WERI-Rb-1 (cell line): Measurements from ENCODE around the gene LPGAT1.

Experiments
- DNase-seq: peaks from one replicate; pipeline ENCODE4 v3.0.0-alpha.2; 2020
- H3K27ac ChIP-seq: fragments of 250-450 bp; sonication (Bioruptor Pico); 2 replicates; pipeline ENCODE4 v1.5.1; 2020; ENCODE audit warnings: mild to moderate bottlenecking, moderate library complexity
- H3K27me3 ChIP-seq: fragments of 250-450 bp; sonication (Bioruptor Pico); 2 replicates; pipeline ENCODE4 v1.5.1; 2021; ENCODE audit warnings: mild to moderate bottlenecking, low read depth, moderate library complexity; ENCODE audit not compliant: insufficient read depth, severe bottlenecking
- H3K36me3 ChIP-seq: fragments of 250-450 bp; sonication (Bioruptor Pico); 2 replicates; pipeline ENCODE4 v1.5.1; 2020; ENCODE audit warnings: mild to moderate bottlenecking, moderate library complexity
- H3K4me3 ChIP-seq: 2 replicates; pipeline ENCODE4 v1.5.1; 2011; ENCODE audit warnings: low read depth, mild to moderate bottlenecking, control low read depth, low read length
- H3K9me3 ChIP-seq: fragments of 250-450 bp; sonication (Bioruptor Pico); 2 replicates; pipeline ENCODE4 v1.5.1; 2021; ENCODE audit warnings: mild to moderate bottlenecking, moderate library complexity; ENCODE audit not compliant: severe bottlenecking
- CTCF ChIP-seq: IDR thresholded peaks from 2 replicates; pipeline ENCODE4 v1.5.1; 2011; ENCODE audit warnings: low read depth, mild to moderate bottlenecking, control low read depth, inconsistent platforms, low read length

Gene LPGAT1

GRCh38 chr1:211842518-211842917 lies 12.0 kb upstream of the LPGAT1 start:
- no peak overlapping the region for H3K27ac ChIP-seq
- TF ChIP-seq CTCF = no peak
- no peak for DNase-seq
- no peaks in the 10 kb centered on the region for H3K27me3 ChIP-seq
- H3K4me3 ChIP-seq = no peak overlapping the region
- no peaks in the 10 kb centered on the region for H3K36me3 ChIP-seq
- no peaks in the 10 kb centered on the region for H3K9me3 ChIP-seq

GRCh38 chr1:211839106-211839505 lies 8.5 kb upstream of the LPGAT1 start:
- DNase-seq = no peak
- Histone ChIP-seq H3K27ac (no peak overlapping the region), H3K4me3 (no peak overlapping the region), H3K27me3 (no peaks in the 10 kb centered on the region), H3K36me3 (no peaks in the 10 kb centered on the region), H3K9me3 (no peaks in the 10 kb centered on the region)
- TF ChIP-seq CTCF = no peak

GRCh38 chr1:211833174-211833820 lies 2.7 kb upstream of the LPGAT1 start:
- TF ChIP-seq CTCF = no peak
- no peak overlapping the region for H3K4me3 ChIP-seq
- DNase-seq = no peak
- peak overlapping the region; percentile 34 for H3K27ac ChIP-seq
- no peaks in the 10 kb centered on the region for H3K27me3 ChIP-seq
- H3K9me3 ChIP-seq = no peaks in the 10 kb centered on the region
- H3K36me3 ChIP-seq = peaks cover 8% of the 10 kb centered on the region

GRCh38 chr1:211832661-211833060 lies 2.1 kb upstream of the LPGAT1 start:
- Histone ChIP-seq H3K27ac (peak overlapping the region; percentile 88), H3K9me3 (no peaks in the 10 kb centered on the region), H3K27me3 (no peaks in the 10 kb centered on the region), H3K4me3 (no peak overlapping the region), H3K36me3 (peaks cover 14% of the 10 kb centered on the region)
- DNase-seq = no peak
- peak; percentile 9; the same call in 1 of the 2 replicates for TF ChIP-seq CTCF

- H3K27ac ChIP-seq = peak overlapping the region; percentile 88
- TF ChIP-seq CTCF = no peak
Observed at GRCh38 chr1:211831558-211832323, 1.2 kb upstream of the LPGAT1 start.

More at GRCh38 chr1:211831558-211832323, 1.2 kb upstream of the LPGAT1 start:
- H3K36me3 ChIP-seq = peaks cover 21% of the 10 kb centered on the region
- DNase-seq = peak; percentile 85
- H3K4me3 ChIP-seq = no peak overlapping the region
- no peaks in the 10 kb centered on the region for H3K27me3 ChIP-seq
- H3K9me3 ChIP-seq = no peaks in the 10 kb centered on the region
